ENCODE results near the gene ADSS1.

ADSS1 gene

DNA sequence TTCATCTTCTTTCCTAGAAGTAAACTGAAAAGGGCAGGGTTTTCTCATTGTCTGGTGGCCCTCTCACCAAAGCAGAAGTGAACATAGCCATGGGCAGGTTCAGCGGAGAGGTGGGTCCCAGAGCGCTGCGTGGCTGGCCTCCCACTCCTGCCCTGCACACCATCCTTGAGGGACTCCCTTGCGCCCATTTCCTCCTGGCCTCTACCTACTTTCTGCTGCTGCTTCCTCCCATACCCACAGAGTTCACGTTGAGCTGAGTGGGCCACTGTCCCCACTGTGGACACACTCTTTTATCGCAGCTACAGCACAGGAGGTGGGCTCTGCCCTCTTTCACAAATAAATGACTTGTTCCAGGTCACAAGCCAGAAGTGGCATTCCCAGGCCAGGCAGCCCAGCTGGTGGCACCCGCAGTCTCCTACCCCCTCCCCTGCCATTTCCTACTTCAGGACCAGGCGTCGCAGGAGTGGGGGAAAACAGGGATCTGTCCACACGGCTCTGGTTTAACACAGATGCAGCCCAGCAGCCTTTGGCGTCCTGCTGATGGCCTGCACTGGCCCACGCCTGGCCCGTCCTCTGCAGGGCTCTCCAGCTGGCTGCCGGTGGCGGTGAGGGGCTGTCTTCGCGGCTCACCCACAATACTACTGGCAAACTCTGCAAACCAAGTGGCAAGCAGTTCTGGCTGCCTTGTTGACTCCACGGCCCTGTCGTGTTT lies 33.8 kb downstream of the ADSS1 start:
- no peak overlapping the region for H3K4me3 ChIP-seq (ENCODE audit: low read length in 2 of 2)
- no peaks in the 10 kb centered on the region for H3K9me3 ChIP-seq (ENCODE audit: control insufficient read depth in 2 of 2, low read length in 2 of 2)
- no peak overlapping the region for H3K9ac ChIP-seq (ENCODE audit: low read depth in 1 of 2, low read length in 2 of 2)
- no peaks in the 10 kb centered on the region for H3K27me3 ChIP-seq (ENCODE audit: control insufficient read depth in 2 of 2, insufficient read depth in 2 of 2, low read length in 2 of 2)
- peaks cover 37 to 39% of the 10 kb centered on the region in 2 donors for H3K36me3 ChIP-seq (ENCODE audit: control insufficient read depth in 2 of 2, insufficient read depth in 2 of 2, low read length in 2 of 2)
- no peak overlapping the region for H3K27ac ChIP-seq (ENCODE audit: low read depth in 2 of 2, low read length in 2 of 2)
- H3K4me1 ChIP-seq (ENCODE audit: control insufficient read depth in 2 of 2, insufficient read depth in 2 of 2, low read length in 2 of 2) = peaks cover 10 to 13% of the 10 kb centered on the region in 2 donors

DNA sequence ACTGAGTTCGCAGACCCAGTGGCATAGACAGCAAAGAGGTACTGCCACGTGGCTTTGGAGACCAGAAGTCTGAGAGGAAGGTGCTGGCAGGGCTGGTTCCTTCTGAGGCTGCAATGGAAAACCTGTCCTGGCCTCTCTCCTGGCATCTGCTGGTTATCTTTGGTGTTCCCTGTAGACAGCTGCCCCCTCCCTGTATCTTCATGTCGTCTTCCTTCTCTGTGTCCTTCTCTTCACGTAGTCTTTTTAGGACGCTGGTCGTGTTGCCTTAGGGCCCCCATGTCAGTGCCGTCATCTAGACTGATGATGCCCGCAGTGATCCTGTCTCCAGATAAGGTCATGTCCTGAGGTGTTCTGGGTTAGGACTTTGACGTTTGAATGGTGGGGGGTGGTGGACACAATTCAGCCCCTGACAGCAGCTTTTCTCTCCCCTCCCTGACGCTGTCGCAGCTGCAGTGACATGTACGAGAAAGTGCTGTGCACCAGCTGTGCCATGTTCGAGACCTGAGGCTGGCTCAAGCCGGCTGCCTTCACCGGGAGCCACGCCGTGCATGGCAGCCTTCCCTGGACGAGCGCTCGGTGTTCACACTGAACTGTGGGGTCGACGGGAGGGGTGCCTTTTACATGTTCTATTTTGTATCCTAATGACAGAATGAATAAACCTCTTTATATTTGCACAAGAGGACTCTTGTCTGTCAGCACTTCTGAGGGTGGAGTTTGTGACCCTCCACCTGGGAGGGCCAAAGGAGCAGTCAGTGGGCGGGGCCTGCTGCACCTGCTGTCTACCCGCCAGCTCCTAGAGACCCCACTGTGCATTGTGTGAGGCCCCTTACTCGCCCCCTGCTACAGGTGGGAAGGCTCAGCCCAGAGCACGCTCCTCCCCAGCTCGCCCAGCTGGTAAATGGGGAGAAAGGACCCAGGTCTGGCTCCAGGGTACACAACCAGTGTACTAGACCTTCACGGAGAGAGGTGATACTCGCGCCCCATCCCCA lies 35.2 kb downstream of the ADSS1 start:
- Histone ChIP-seq H3K4me1 (ENCODE audit: control insufficient read depth in 2 of 2, insufficient read depth in 2 of 2, low read length in 2 of 2) (peaks cover 3 to 4% of the 10 kb centered on the region in 2 donors), H3K27ac (ENCODE audit: low read depth in 2 of 2, low read length in 2 of 2) (no peak overlapping the region), H3K27me3 (ENCODE audit: control insufficient read depth in 2 of 2, insufficient read depth in 2 of 2, low read length in 2 of 2) (no peaks in the 10 kb centered on the region), H3K4me3 (ENCODE audit: low read length in 2 of 2) (no peak overlapping the region), H3K9ac (ENCODE audit: low read depth in 1 of 2, low read length in 2 of 2) (no peak overlapping the region), H3K36me3 (ENCODE audit: control insufficient read depth in 2 of 2, insufficient read depth in 2 of 2, low read length in 2 of 2) (peaks cover 37 to 39% of the 10 kb centered on the region in 2 donors), H3K9me3 (ENCODE audit: control insufficient read depth in 2 of 2, low read length in 2 of 2) (no peaks in the 10 kb centered on the region)

GRCh38 chr14:104765517-104765916 lies 41.5 kb downstream of the ADSS1 start:
- Histone ChIP-seq H3K27me3 (ENCODE audit: control insufficient read depth in 2 of 2, insufficient read depth in 2 of 2, low read length in 2 of 2) (no peaks in the 10 kb centered on the region), H3K9me3 (ENCODE audit: control insufficient read depth in 2 of 2, low read length in 2 of 2) (no peaks in the 10 kb centered on the region), H3K4me3 (ENCODE audit: low read length in 2 of 2) (no peak overlapping the region)

GRCh38 chr14:104766256-104766862 lies 42.3 kb downstream of the ADSS1 start:
- no peak overlapping the region for H3K4me3 ChIP-seq (ENCODE audit: low read length in 2 of 2)
- H3K4me1 ChIP-seq (ENCODE audit: control insufficient read depth in 2 of 2, insufficient read depth in 2 of 2, low read length in 2 of 2) = peaks cover 2 to 3% of the 10 kb centered on the region in 2 donors
- no peaks in the 10 kb centered on the region for H3K27me3 ChIP-seq (ENCODE audit: control insufficient read depth in 2 of 2, insufficient read depth in 2 of 2, low read length in 2 of 2)
- peaks cover 7 to 9% of the 10 kb centered on the region in 2 donors for H3K36me3 ChIP-seq (ENCODE audit: control insufficient read depth in 2 of 2, insufficient read depth in 2 of 2, low read length in 2 of 2)
- no peak overlapping the region for H3K9ac ChIP-seq (ENCODE audit: low read depth in 1 of 2, low read length in 2 of 2)
- H3K9me3 ChIP-seq (ENCODE audit: control insufficient read depth in 2 of 2, low read length in 2 of 2) = no peaks in the 10 kb centered on the region
- no peak overlapping the region for H3K27ac ChIP-seq (ENCODE audit: low read depth in 2 of 2, low read length in 2 of 2)

More at GRCh38 chr14:104765517-104765916, 41.5 kb downstream of the ADSS1 start:
- Histone ChIP-seq H3K9ac (ENCODE audit: low read depth in 1 of 2, low read length in 2 of 2) (no peak overlapping the region), H3K36me3 (ENCODE audit: control insufficient read depth in 2 of 2, insufficient read depth in 2 of 2, low read length in 2 of 2) (peaks cover 3% of the 10 kb centered on the region in 2 donors), H3K4me1 (ENCODE audit: control insufficient read depth in 2 of 2, insufficient read depth in 2 of 2, low read length in 2 of 2) (peaks cover 2 to 3% of the 10 kb centered on the region in 2 donors), H3K27ac (ENCODE audit: low read depth in 2 of 2, low read length in 2 of 2) (no peak overlapping the region)

GRCh38 chr14:104766863-104767633 lies 43.0 kb downstream of the ADSS1 start:
- H3K27ac ChIP-seq (ENCODE audit: low read depth in 2 of 2, low read length in 2 of 2) = no peak overlapping the region
- H3K27me3 ChIP-seq (ENCODE audit: control insufficient read depth in 2 of 2, insufficient read depth in 2 of 2, low read length in 2 of 2) = no peaks in the 10 kb centered on the region
- H3K4me3 ChIP-seq (ENCODE audit: low read length in 2 of 2) = no peak overlapping the region

GRCh38 chr14:104767634-104767918 lies 43.5 kb downstream of the ADSS1 start:
- H3K27me3 ChIP-seq (ENCODE audit: control insufficient read depth in 2 of 2, insufficient read depth in 2 of 2, low read length in 2 of 2) = no peaks in the 10 kb centered on the region
- H3K9ac ChIP-seq (ENCODE audit: low read depth in 1 of 2, low read length in 2 of 2) = no peak overlapping the region
- no peak overlapping the region for H3K4me3 ChIP-seq (ENCODE audit: low read length in 2 of 2)
- H3K27ac ChIP-seq (ENCODE audit: low read depth in 2 of 2, low read length in 2 of 2) = no peak overlapping the region
- no peaks in the 10 kb centered on the region for H3K9me3 ChIP-seq (ENCODE audit: control insufficient read depth in 2 of 2, low read length in 2 of 2)
- peaks cover 17 to 21% of the 10 kb centered on the region in 2 donors for H3K36me3 ChIP-seq (ENCODE audit: control insufficient read depth in 2 of 2, insufficient read depth in 2 of 2, low read length in 2 of 2)
- peaks cover 2 to 3% of the 10 kb centered on the region in 2 donors for H3K4me1 ChIP-seq (ENCODE audit: control insufficient read depth in 2 of 2, insufficient read depth in 2 of 2, low read length in 2 of 2)

More at GRCh38 chr14:104766863-104767633, 43.0 kb downstream of the ADSS1 start:
- Histone ChIP-seq H3K36me3 (ENCODE audit: control insufficient read depth in 2 of 2, insufficient read depth in 2 of 2, low read length in 2 of 2) (peaks cover 14 to 16% of the 10 kb centered on the region in 2 donors), H3K9me3 (ENCODE audit: control insufficient read depth in 2 of 2, low read length in 2 of 2) (no peaks in the 10 kb centered on the region), H3K9ac (ENCODE audit: low read depth in 1 of 2, low read length in 2 of 2) (no peak overlapping the region), H3K4me1 (ENCODE audit: control insufficient read depth in 2 of 2, insufficient read depth in 2 of 2, low read length in 2 of 2) (peaks cover 2 to 3% of the 10 kb centered on the region in 2 donors)

GRCh38 chr14:104768437-104769323 lies 44.7 kb downstream of the ADSS1 start:
- Histone ChIP-seq H3K4me3 (ENCODE audit: low read length in 2 of 2) (no peak overlapping the region), H3K27me3 (ENCODE audit: control insufficient read depth in 2 of 2, insufficient read depth in 2 of 2, low read length in 2 of 2) (no peaks in the 10 kb centered on the region), H3K9me3 (ENCODE audit: control insufficient read depth in 2 of 2, low read length in 2 of 2) (no peaks in the 10 kb centered on the region), H3K27ac (ENCODE audit: low read depth in 2 of 2, low read length in 2 of 2) (peak overlapping the region in 1 of 2 donors; percentile 42), H3K4me1 (ENCODE audit: control insufficient read depth in 2 of 2, insufficient read depth in 2 of 2, low read length in 2 of 2) (peaks cover 2 to 3% of the 10 kb centered on the region in 2 donors), H3K36me3 (ENCODE audit: control insufficient read depth in 2 of 2, insufficient read depth in 2 of 2, low read length in 2 of 2) (peaks cover 26 to 27% of the 10 kb centered on the region in 2 donors), H3K9ac (ENCODE audit: low read depth in 1 of 2, low read length in 2 of 2) (no peak overlapping the region)

- H3K4me1 ChIP-seq (ENCODE audit: control insufficient read depth in 2 of 2, insufficient read depth in 2 of 2, low read length in 2 of 2) = peaks cover 2 to 3% of the 10 kb centered on the region in 2 donors
- peaks cover 29 to 30% of the 10 kb centered on the region in 2 donors for H3K36me3 ChIP-seq (ENCODE audit: control insufficient read depth in 2 of 2, insufficient read depth in 2 of 2, low read length in 2 of 2)
- no peak overlapping the region for H3K27ac ChIP-seq (ENCODE audit: low read depth in 2 of 2, low read length in 2 of 2)
Measured at GRCh38 chr14:104769324-104770071, 45.5 kb downstream of the ADSS1 start.

More at GRCh38 chr14:104769324-104770071, 45.5 kb downstream of the ADSS1 start:
- Histone ChIP-seq H3K27me3 (ENCODE audit: control insufficient read depth in 2 of 2, insufficient read depth in 2 of 2, low read length in 2 of 2) (no peaks in the 10 kb centered on the region), H3K4me3 (ENCODE audit: low read length in 2 of 2) (no peak overlapping the region), H3K9me3 (ENCODE audit: control insufficient read depth in 2 of 2, low read length in 2 of 2) (no peaks in the 10 kb centered on the region), H3K9ac (ENCODE audit: low read depth in 1 of 2, low read length in 2 of 2) (no peak overlapping the region)

Measured in mucosa of rectum (tissue), 2 donors.